ENCODE data around the gene CRYBB3. TPM values are rescaled to one million over a fixed set of nuclear protein-coding genes. Genes with fewer than 3 reads are reported as not detected.

The CRYBB3 gene
- total RNA-seq, 4 donors from 2014 or later: not detected

GRCh38 chr22:25161017-25161915 is 38.4 kb upstream of the CRYBB3 start:
- TF ChIP-seq, protein P1, sequence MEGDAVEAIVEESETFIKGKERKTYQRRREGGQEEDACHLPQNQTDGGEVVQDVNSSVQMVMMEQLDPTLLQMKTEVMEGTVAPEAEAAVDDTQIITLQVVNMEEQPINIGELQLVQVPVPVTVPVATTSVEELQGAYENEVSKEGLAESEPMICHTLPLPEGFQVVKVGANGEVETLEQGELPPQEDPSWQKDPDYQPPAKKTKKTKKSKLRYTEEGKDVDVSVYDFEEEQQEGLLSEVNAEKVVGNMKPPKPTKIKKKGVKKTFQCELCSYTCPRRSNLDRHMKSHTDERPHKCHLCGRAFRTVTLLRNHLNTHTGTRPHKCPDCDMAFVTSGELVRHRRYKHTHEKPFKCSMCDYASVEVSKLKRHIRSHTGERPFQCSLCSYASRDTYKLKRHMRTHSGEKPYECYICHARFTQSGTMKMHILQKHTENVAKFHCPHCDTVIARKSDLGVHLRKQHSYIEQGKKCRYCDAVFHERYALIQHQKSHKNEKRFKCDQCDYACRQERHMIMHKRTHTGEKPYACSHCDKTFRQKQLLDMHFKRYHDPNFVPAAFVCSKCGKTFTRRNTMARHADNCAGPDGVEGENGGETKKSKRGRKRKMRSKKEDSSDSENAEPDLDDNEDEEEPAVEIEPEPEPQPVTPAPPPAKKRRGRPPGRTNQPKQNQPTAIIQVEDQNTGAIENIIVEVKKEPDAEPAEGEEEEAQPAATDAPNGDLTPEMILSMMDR (IDR thresholded peaks at IDR 0.05): no peak
- ATAC-seq (ENCODE audit: low FRiP score) (no peak), DNase-seq (ENCODE audit: low spot score) (no peak)

DNA sequence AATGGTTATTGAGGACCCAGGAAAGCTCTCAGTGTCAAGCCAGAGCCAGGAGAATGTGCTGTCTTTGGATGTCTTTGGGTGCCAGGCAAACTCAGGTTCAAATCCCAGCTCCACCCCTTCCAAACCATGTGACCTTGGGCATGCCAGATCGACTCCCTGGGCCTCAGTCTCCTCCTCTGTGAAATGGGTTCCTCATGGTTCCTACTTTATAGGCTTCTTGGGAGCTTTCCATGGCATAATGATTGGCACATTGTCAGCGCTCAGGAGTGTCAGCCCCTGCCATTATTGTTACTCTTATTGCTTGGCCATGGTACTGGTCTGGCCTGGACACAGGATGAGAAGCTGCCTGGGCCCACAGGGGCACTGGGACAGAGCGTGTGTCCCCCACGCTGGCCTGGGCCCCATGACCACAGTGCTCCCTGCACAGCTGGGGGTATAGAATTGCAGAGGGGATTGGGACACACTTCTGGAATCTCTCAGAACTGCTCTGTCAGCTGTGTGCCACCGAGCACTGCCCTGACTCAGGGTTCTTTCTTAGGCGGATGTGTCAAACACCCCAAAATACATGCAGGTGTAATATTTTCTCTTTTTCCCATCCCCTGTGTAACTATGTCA is 37.6 kb upstream of the CRYBB3 start:
- TF ChIP-seq, protein P1 (IDR thresholded peaks at IDR 0.05): no peak
- DNase-seq (ENCODE audit: low spot score) (no peak), ATAC-seq (ENCODE audit: low FRiP score) (no peak)

DNA sequence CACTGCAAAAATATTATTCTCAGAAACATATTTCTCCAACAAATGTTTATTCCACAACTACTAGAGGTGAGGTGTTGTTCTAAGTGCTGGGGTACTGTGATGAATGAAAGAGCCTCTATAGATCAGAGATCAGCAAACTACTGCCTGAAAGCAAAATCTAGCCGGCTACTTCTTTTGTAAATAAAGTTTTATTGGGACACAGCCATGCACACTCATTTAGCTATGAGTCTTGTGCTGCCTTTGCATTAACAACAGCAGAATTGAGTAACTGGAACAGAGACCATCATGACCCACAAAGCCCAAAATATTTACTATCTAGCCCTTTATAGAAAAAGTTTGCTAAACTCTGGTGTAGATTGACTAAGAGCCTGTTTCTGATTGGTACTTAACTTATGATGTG is 37.1 kb upstream of the CRYBB3 start:
- ATAC-seq (ENCODE audit: low FRiP score): no peak
- DNase-seq (ENCODE audit: low spot score): no peak
- TF ChIP-seq, protein P1 (IDR thresholded peaks at IDR 0.05): no peak

- no peak for ATAC-seq (ENCODE audit: low FRiP score)
- no peak for DNase-seq (ENCODE audit: low spot score)
- TF ChIP-seq, protein P1 (IDR thresholded peaks at IDR 0.05): no peak
These were observed 33.9 kb upstream of the CRYBB3 start for GRCh38 chr22:25165785-25166184.

- no peak for DNase-seq (ENCODE audit: low spot score)
- TF ChIP-seq, protein P1 (IDR thresholded peaks at IDR 0.05): no peak
- no peak for ATAC-seq (ENCODE audit: low FRiP score)
These were observed 33.2 kb upstream of the CRYBB3 start for GRCh38 chr22:25166266-25167040.

GRCh38 chr22:25167082-25167481 is 32.6 kb upstream of the CRYBB3 start:
- DNase-seq (ENCODE audit: low spot score) (no peak), ATAC-seq (ENCODE audit: low FRiP score) (no peak)
- TF ChIP-seq, protein P1 (IDR thresholded peaks at IDR 0.05): no peak
